ENCODE results near the gene ACTL7A. TPM values are rescaled to one million over a fixed set of nuclear protein-coding genes. Genes with fewer than 3 reads are reported as not detected.

Gene ACTL7A
- total RNA-seq, 4 donors from 2014 or later = not detected

GRCh38 chr9:108903420-108904103 lies 41.5 kb downstream of the ACTL7A start:
- Histone ChIP-seq H3K4me3 (no peak overlapping the region), H3K4me1 (no peaks in the 10 kb centered on the region), H3K27me3 (no peaks in the 10 kb centered on the region), H3K9me3 (no peaks in the 10 kb centered on the region), H3K27ac (no peak overlapping the region), H3K36me3 (peaks cover 0 to 66% (median 26%) of the 10 kb centered on the region in 4 donors)
- intact Hi-C loops (cut with DNase I; ENCODE audit: low total_unique reads) = no loop called here
- in situ Hi-C loops (cut with MboI; ENCODE audit: low pct_ligation_motif_present in 1 of 4, low pct_unique_long_range_greater_than_20kb in 1 of 4, low sequenced_read_pairs in 3 of 4) = no loop called here
- no peak for TF ChIP-seq POLR2A (IDR thresholded peaks at IDR 0.05)
- TF ChIP-seq CTCF (IDR thresholded peaks at IDR 0.05) = no peak
- no peak for TF ChIP-seq POLR2AphosphoS5 (IDR thresholded peaks at IDR 0.05)
- TF ChIP-seq EP300 (IDR thresholded peaks at IDR 0.05; ENCODE audit: low read depth) = no peak
- 86 to 100% methylated on average over 1 to 2 of the region's 2 CpGs for WGBS, 2 donors (ENCODE audit: low coverage in 1 of 2)
- DNase-seq = no peak

- intact Hi-C loops (cut with DNase I; ENCODE audit: low total_unique reads) (no loop called here), in situ Hi-C loops (cut with MboI; ENCODE audit: low pct_ligation_motif_present in 1 of 4, low pct_unique_long_range_greater_than_20kb in 1 of 4, low sequenced_read_pairs in 3 of 4) (no loop called here)
- H3K36me3 ChIP-seq = peaks cover 0 to 67% (median 27%) of the 10 kb centered on the region in 4 donors
- TF ChIP-seq POLR2A (IDR thresholded peaks at IDR 0.05) = no peak
- TF ChIP-seq POLR2AphosphoS5 (IDR thresholded peaks at IDR 0.05) = no peak
- no peak for TF ChIP-seq CTCF (IDR thresholded peaks at IDR 0.05)
- no peak for TF ChIP-seq EP300 (IDR thresholded peaks at IDR 0.05; ENCODE audit: low read depth)
- no peak for DNase-seq
- 88 to 99% methylated on average over 3 of the region's 3 CpGs for WGBS, 2 donors (ENCODE audit: low coverage in 1 of 2)
- H3K9me3 ChIP-seq = no peaks in the 10 kb centered on the region
- no peaks in the 10 kb centered on the region for H3K27me3 ChIP-seq
- H3K4me1 ChIP-seq = no peaks in the 10 kb centered on the region
- H3K4me3 ChIP-seq = no peak overlapping the region
- H3K27ac ChIP-seq = no peak overlapping the region
Measured at GRCh38 chr9:108904161-108904560, 42.1 kb downstream of the ACTL7A start.

GRCh38 chr9:108905494-108905893 lies 43.4 kb downstream of the ACTL7A start:
- in situ Hi-C loops (cut with MboI; ENCODE audit: low pct_ligation_motif_present in 1 of 4, low pct_unique_long_range_greater_than_20kb in 1 of 4, low sequenced_read_pairs in 3 of 4) (no loop called here), intact Hi-C loops (cut with DNase I; ENCODE audit: low total_unique reads) (no loop called here)
- TF ChIP-seq POLR2AphosphoS5 (IDR thresholded peaks at IDR 0.05) = no peak
- no peak for TF ChIP-seq POLR2A (IDR thresholded peaks at IDR 0.05)
- no peak for TF ChIP-seq CTCF (IDR thresholded peaks at IDR 0.05)
- TF ChIP-seq EP300 (IDR thresholded peaks at IDR 0.05; ENCODE audit: low read depth) = no peak
- WGBS, 2 donors (ENCODE audit: low coverage in 1 of 2) = 51 to 67% methylated on average over 2 of the region's 2 CpGs
- Histone ChIP-seq H3K27ac (no peak overlapping the region), H3K9me3 (no peaks in the 10 kb centered on the region), H3K36me3 (peaks cover 0 to 58% (median 24%) of the 10 kb centered on the region in 4 donors), H3K4me3 (no peak overlapping the region), H3K27me3 (no peaks in the 10 kb centered on the region), H3K4me1 (no peaks in the 10 kb centered on the region)
- no peak for DNase-seq

- DNase-seq = no peak
- Histone ChIP-seq H3K27ac (no peak overlapping the region), H3K36me3 (peaks cover 0 to 52% (median 21%) of the 10 kb centered on the region in 4 donors), H3K9me3 (no peaks in the 10 kb centered on the region), H3K4me3 (no peak overlapping the region), H3K27me3 (no peaks in the 10 kb centered on the region), H3K4me1 (no peaks in the 10 kb centered on the region)
- intact Hi-C loops (cut with DNase I; ENCODE audit: low total_unique reads) (no loop called here), in situ Hi-C loops (cut with MboI; ENCODE audit: low pct_ligation_motif_present in 1 of 4, low pct_unique_long_range_greater_than_20kb in 1 of 4, low sequenced_read_pairs in 3 of 4) (no loop called here)
- TF ChIP-seq CTCF (IDR thresholded peaks at IDR 0.05) (no peak), POLR2A (IDR thresholded peaks at IDR 0.05) (no peak)
Measured at GRCh38 chr9:108910402-108910801, 48.3 kb downstream of the ACTL7A start.

Measured in transverse colon (tissue), 4 donors.